ENCODE measurements around the gene OMP. TPM values are rescaled to one million over a fixed set of nuclear protein-coding genes. Genes with fewer than 3 reads are reported as not detected.

Gene OMP
- total and polyA plus RNA-seq, 2 of the 4 experiments (the other 2 are of a cell fraction) = 0.27 TPM; not detected in 1

DNA sequence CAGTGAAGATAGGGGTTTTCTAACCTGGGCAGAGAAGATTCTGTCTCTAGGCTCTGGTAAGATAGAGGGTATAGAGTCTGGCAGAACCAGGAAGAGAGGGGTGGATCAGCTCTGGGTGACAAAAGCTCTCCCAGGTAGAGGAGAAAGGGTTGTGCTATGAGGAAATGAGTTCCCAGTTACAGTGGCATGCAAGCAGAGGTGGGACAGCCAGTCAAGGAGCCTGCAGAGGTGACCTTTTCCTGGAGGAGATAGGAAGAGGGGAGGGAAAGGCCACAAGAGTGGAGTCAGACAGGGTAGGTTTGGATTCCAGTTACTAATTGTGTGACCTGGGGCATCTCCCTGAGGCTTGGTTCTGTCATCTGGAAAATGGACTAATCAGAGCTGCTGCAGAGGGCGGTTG, 39.2 kb upstream of the OMP start:
- no peak overlapping the region for H3K56ac ChIP-seq (ENCODE audit: extremely low read depth, insufficient read depth, low read length)
- no CpG with 5 or more reads among the region's 1 CpG for WGBS, 2 experiments (ENCODE audit: extremely low coverage in 2 of 2, insufficient read length in 1 of 2)
- TF ChIP-seq RAD21 (IDR thresholded peaks at IDR 0.05; ENCODE audit: low read length) (no peak), POLR2A (IDR thresholded peaks at IDR 0.05; ENCODE audit: low read depth, low read length) (no peak), RCOR1 (IDR thresholded peaks at IDR 0.05; ENCODE audit: insufficient replicate concordance, low read length) (no peak), MAFK (IDR thresholded peaks at IDR 0.05; ENCODE audit: low read depth, low read length) (no peak), CHD1 (IDR thresholded peaks at IDR 0.05; ENCODE audit: low read depth, low read length) (no peak), RFX5 (IDR thresholded peaks at IDR 0.05; ENCODE audit: low read depth, low read length) (no peak), NFE2L2 (IDR thresholded peaks at IDR 0.05; ENCODE audit: low read depth, low read length) (no peak), SMC3 (IDR thresholded peaks at IDR 0.05; ENCODE audit: low read depth, low read length) (no peak), BHLHE40 (IDR thresholded peaks at IDR 0.05; ENCODE audit: low read depth, low read length) (no peak), CEBPB (IDR thresholded peaks at IDR 0.05; ENCODE audit: low read depth, low read length) (no peak), MXI1 (IDR thresholded peaks at IDR 0.05; ENCODE audit: borderline replicate concordance, low read depth, low read length) (no peak), FOS (IDR thresholded peaks at IDR 0.05; ENCODE audit: low read depth, low read length) (no peak), USF2 (IDR thresholded peaks at IDR 0.05; ENCODE audit: low read depth, low read length) (no peak), MAZ (IDR thresholded peaks at IDR 0.05; ENCODE audit: borderline replicate concordance, low read depth, low read length) (no peak)
- TF ChIP-seq, protein P1, sequence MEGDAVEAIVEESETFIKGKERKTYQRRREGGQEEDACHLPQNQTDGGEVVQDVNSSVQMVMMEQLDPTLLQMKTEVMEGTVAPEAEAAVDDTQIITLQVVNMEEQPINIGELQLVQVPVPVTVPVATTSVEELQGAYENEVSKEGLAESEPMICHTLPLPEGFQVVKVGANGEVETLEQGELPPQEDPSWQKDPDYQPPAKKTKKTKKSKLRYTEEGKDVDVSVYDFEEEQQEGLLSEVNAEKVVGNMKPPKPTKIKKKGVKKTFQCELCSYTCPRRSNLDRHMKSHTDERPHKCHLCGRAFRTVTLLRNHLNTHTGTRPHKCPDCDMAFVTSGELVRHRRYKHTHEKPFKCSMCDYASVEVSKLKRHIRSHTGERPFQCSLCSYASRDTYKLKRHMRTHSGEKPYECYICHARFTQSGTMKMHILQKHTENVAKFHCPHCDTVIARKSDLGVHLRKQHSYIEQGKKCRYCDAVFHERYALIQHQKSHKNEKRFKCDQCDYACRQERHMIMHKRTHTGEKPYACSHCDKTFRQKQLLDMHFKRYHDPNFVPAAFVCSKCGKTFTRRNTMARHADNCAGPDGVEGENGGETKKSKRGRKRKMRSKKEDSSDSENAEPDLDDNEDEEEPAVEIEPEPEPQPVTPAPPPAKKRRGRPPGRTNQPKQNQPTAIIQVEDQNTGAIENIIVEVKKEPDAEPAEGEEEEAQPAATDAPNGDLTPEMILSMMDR (conservative IDR thresholded peaks at IDR 0.05; ENCODE audit: low read depth, low read length) = no peak
- TF ChIP-seq, protein P2, sequence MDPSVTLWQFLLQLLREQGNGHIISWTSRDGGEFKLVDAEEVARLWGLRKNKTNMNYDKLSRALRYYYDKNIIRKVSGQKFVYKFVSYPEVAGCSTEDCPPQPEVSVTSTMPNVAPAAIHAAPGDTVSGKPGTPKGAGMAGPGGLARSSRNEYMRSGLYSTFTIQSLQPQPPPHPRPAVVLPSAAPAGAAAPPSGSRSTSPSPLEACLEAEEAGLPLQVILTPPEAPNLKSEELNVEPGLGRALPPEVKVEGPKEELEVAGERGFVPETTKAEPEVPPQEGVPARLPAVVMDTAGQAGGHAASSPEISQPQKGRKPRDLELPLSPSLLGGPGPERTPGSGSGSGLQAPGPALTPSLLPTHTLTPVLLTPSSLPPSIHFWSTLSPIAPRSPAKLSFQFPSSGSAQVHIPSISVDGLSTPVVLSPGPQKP (IDR thresholded peaks at IDR 0.05; ENCODE audit: borderline replicate concordance, low read depth, low read length) = no peak
- DNase-seq (no peak), ATAC-seq (ENCODE audit: low read depth) (no peak)
- no peak overlapping the region for H2BK20ac ChIP-seq (ENCODE audit: low read depth, low read length)
- no peak overlapping the region for H3K14ac ChIP-seq (replicated peaks; ENCODE audit: low read depth, low read length)
- H3K27me3 ChIP-seq (ENCODE audit: control insufficient read depth, insufficient read depth, low read length) = peaks cover 10% of the 10 kb centered on the region
- in situ Hi-C loops (cut with MboI; ENCODE audit: low sequenced_read_pairs) = no loop called here
- H3K4me1 ChIP-seq (ENCODE audit: control insufficient read depth, insufficient read depth, low read length) = peaks cover 11% of the 10 kb centered on the region
- no peak overlapping the region for H2BK15ac ChIP-seq (ENCODE audit: low read depth, low read length)
- H3K9me1 ChIP-seq (ENCODE audit: insufficient read depth, low read length) = no peaks in the 10 kb centered on the region
- H3K9me3 ChIP-seq (ENCODE audit: control insufficient read depth, insufficient read depth, low read length) = no peaks in the 10 kb centered on the region
- intact Hi-C loops (cut with micrococcal nuclease) = no loop called here
- H4K20me1 ChIP-seq (ENCODE audit: insufficient read depth, low read length) = no peaks in the 10 kb centered on the region
- H2BK120ac ChIP-seq (ENCODE audit: low read depth, low read length) = no peak overlapping the region
- no peak overlapping the region for H2AFZ ChIP-seq (replicated peaks; ENCODE audit: low read length, poor library complexity)
- H2BK5ac ChIP-seq (ENCODE audit: low read depth, low read length, poor library complexity, severe bottlenecking) = no peak overlapping the region
- no peak overlapping the region for H3K4me2 ChIP-seq (ENCODE audit: low read depth, low read length)
- peaks cover 7 to 16% of the 10 kb centered on the region in 2 experiments; a peak in 3 of 4 replicates for H3K79me1 ChIP-seq (ENCODE audit: low read depth in 1 of 2, low read length in 2 of 2)
- CTCF ChIA-PET = interaction anchor here (0.6 to 1.8 kb wide), 2 partner anchors 28 to 143 kb away, joined by 3 to 5 read pairs; no protein-coding TSS in a partner anchor
- no peak overlapping the region for H2AK9ac ChIP-seq (replicated peaks; ENCODE audit: low read depth, low read length, poor library complexity)
- no peak overlapping the region for H4K5ac ChIP-seq (ENCODE audit: low read depth, low read length)
- no peak overlapping the region for H2AK5ac ChIP-seq (ENCODE audit: low read depth, low read length)
- H3K4me3 ChIP-seq (ENCODE audit: insufficient read depth, low read depth, low read length) = no peak overlapping the region
- H3K27ac ChIP-seq (ENCODE audit: insufficient read depth, low read length) = no peak overlapping the region
- no peak overlapping the region for H3K9ac ChIP-seq (ENCODE audit: low read depth, low read length)
- no TSS peak for BruUV-seq (replicated peaks)
- H3K23ac ChIP-seq (ENCODE audit: low read depth, low read length) = no peak overlapping the region
- no peak overlapping the region for H4K91ac ChIP-seq (ENCODE audit: insufficient read depth, low read depth, low read length)
- no peaks in the 10 kb centered on the region for H3K36me3 ChIP-seq (ENCODE audit: control insufficient read depth, insufficient read depth, low read length)
- no peak overlapping the region for H4K8ac ChIP-seq (ENCODE audit: low read depth in 2 of 2, low read length in 2 of 2)
- H3K18ac ChIP-seq (ENCODE audit: low read depth, low read length) = no peak overlapping the region
- dilution Hi-C loops (cut with HindIII; ENCODE audit: low sequenced_read_pairs, unreplicated experiment) = no loop called here
- POLR2A ChIA-PET (ENCODE audit: unreplicated experiment) = no interaction called here
- H3K4ac ChIP-seq (ENCODE audit: low read depth, low read length) = no peak overlapping the region

Data from IMR-90 (cell line).